Keratinocyte (primary cell): ENCODE data around the gene GNB3. TPM values are rescaled to one million over a fixed set of nuclear protein-coding genes. Genes with fewer than 3 reads are reported as not detected.

Experiments
- DNase-seq: peaks from one replicate; pipeline ENCODE4 v3.0.0-alpha.2; 2011; ENCODE audit warnings: low read depth, missing footprints, low spot score
- FAIRE-seq: peaks from 2 replicates; lab custom pipeline; 2011; peaks lifted over from hg19 to GRCh38; lab: Jason Lieb, UNC
- H2AFZ ChIP-seq: 2 replicates; pipeline ENCODE4 v1.6.0; 2012; ENCODE audit warnings: low read length, control low read depth, inconsistent platforms; ENCODE audit not compliant: control insufficient read depth
- H3K27ac ChIP-seq: 2 replicates; pipeline ENCODE4 v1.5.1; 2011; ENCODE audit warnings: low read length; ENCODE audit not compliant: control insufficient read depth, insufficient read depth
- H3K27me3 ChIP-seq: 3 replicates; pipeline ENCODE4 v1.6.0; 2011; ENCODE audit warnings: low read length; ENCODE audit not compliant: control insufficient read depth, insufficient read depth; ENCODE audit errors: extremely low read depth
- H3K36me3 ChIP-seq, 2 experiments: 2 replicates in 1 of 2; 3 replicates in 1 of 2; pipeline ENCODE4 v1.5.1; 2011; ENCODE audit warnings: low read length in 2 of 2, mild to moderate bottlenecking in 1 of 2; ENCODE audit not compliant: control insufficient read depth in 2 of 2, insufficient read depth in 2 of 2; ENCODE audit errors: extremely low read depth in 1 of 2
- H3K4me1 ChIP-seq: 3 replicates; pipeline ENCODE4 v1.5.1; 2011; ENCODE audit warnings: low read length; ENCODE audit not compliant: control insufficient read depth, insufficient read depth; ENCODE audit errors: extremely low read depth
- H3K4me2 ChIP-seq: 3 replicates; pipeline ENCODE4 v1.6.0; 2011; ENCODE audit warnings: low read depth, low read length; ENCODE audit not compliant: control insufficient read depth, insufficient read depth; ENCODE audit errors: extremely low read depth
- H3K4me3 ChIP-seq, 3 experiments: fragments of 200-600 bp in 1 of 3; sonication (generic) in 1 of 3; 2 replicates in 2 of 3; 3 replicates in 1 of 3; pipeline ENCODE4 v1.5.1; 2011 to 2016; ENCODE audit warnings: low read length in 3 of 3, mild to moderate bottlenecking in 3 of 3, control low read depth in 2 of 3, inconsistent platforms in 1 of 3, low read depth in 1 of 3, mixed read lengths in 1 of 3, mixed run types in 1 of 3, moderate library complexity in 1 of 3; ENCODE audit not compliant: control insufficient read depth in 2 of 3, insufficient read depth in 2 of 3; ENCODE audit errors: extremely low read depth in 1 of 3
- H3K79me2 ChIP-seq: 2 replicates; pipeline ENCODE4 v1.6.0; 2012; ENCODE audit warnings: low read length; ENCODE audit not compliant: control insufficient read depth, insufficient read depth
- H3K9ac ChIP-seq: 3 replicates; pipeline ENCODE4 v1.6.0; 2011; ENCODE audit warnings: low read length; ENCODE audit not compliant: control insufficient read depth, insufficient read depth; ENCODE audit errors: extremely low read depth
- H3K9me1 ChIP-seq: 3 replicates; pipeline ENCODE4 v1.6.0; 2011; ENCODE audit warnings: low read length; ENCODE audit not compliant: control insufficient read depth, insufficient read depth; ENCODE audit errors: extremely low read depth
- H3K9me3 ChIP-seq: 2 replicates; pipeline ENCODE4 v1.5.1; 2012; ENCODE audit warnings: low read depth, low read length; ENCODE audit not compliant: control insufficient read depth
- H4K20me1 ChIP-seq: 3 replicates; pipeline ENCODE4 v1.6.0; 2011; ENCODE audit warnings: low read length; ENCODE audit not compliant: control insufficient read depth, insufficient read depth; ENCODE audit errors: extremely low read depth
- EZH2 ChIP-seq: IDR thresholded peaks from one replicate; pipeline ENCODE4 v1.6.1; 2012; ENCODE audit warnings: inconsistent platforms, mild to moderate bottlenecking, low read length, moderate library complexity
- dilution Hi-C: fragments of 300-500 bp; cut with MboI; formaldehyde crosslinking; loops from one replicate; pipeline ENCODE4 v1.7.0; 2020; ENCODE audit warnings: low sequenced_read_pairs; ENCODE audit not compliant: extremely low pct_ligation_motif_present
- polyA plus RNA-seq, 5 experiments: library from polyadenylated mRNA; depleted of rRNA in 3 of 5; stranded (reverse) in 3 of 5; stranded (forward) in 1 of 5; unstranded in 1 of 5; fragments of >200 nt; gene quantifications; 1 replicate in 1 of 5; 2 replicates in 3 of 5; 3 replicates in 1 of 5; pipeline versions ENCODE4 v1.2.1 to v1.2.3, GENCODE V29; 2011 to 2012; ENCODE audit warnings: missing spikeins in 2 of 5, low read depth in 1 of 5, low replicate concordance in 1 of 5
- TF ChIP-seq, protein P1 (sequence below), 3 experiments: IDR thresholded peaks in 1 of 3; conservative IDR thresholded peaks in 1 of 3; optimal IDR thresholded peaks in 1 of 3; 2 replicates in 2 of 3; 3 replicates in 1 of 3; pipeline versions ENCODE3 to v1.5.1; 2011; ENCODE audit warnings: low read length in 3 of 3, mild to moderate bottlenecking in 3 of 3, moderate library complexity in 2 of 3, control low read depth in 1 of 3, inconsistent platforms in 1 of 3; ENCODE audit not compliant: insufficient read depth in 2 of 3; ENCODE audit errors: extremely low read depth in 1 of 3

The GNB3 gene
- polyA plus RNA-seq, 1 donor (not counting 4 experiments of a cell fraction or from before 2014, with no cell fraction given) = 0.80 TPM

DNA sequence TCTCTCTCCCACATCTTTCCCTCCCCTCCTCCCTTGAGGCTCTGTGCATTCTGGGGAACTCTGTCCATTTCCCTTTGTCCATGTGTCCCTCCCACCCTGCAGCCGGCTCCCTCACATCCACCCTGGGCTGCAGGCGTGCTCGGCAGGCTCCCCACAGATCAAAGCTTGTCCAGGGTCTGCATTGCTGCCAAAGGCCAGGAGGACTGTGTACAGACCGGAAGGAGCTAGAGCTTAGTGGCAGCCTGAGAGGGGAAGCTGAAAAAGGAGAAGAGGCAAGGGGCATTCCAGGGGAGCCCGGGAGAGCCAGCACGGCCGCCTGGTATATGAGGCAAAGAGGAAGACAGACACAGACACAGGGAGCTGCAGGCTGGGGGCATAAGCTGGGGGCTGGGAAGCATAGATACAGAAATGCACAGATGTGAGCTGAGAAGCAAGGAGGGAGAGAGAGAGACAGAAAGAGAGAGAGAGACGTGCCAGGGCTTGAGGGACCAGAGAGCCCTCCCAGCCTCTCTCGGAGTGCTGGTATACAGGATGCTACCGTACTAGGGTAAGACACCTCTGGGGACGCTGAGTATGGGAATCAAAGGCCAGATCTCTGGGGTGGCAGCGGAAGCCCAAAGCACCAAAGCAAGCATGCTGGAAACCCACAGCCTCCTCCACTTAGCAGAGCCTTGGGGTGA lies 48.1 kb upstream of the GNB3 start:
- no peaks in the 10 kb centered on the region for H3K4me1 ChIP-seq
- no peaks in the 10 kb centered on the region for H3K36me3 ChIP-seq
- no peak overlapping the region for H3K27ac ChIP-seq
- H4K20me1 ChIP-seq = no peaks in the 10 kb centered on the region
- no peaks in the 10 kb centered on the region for H3K9me1 ChIP-seq
- FAIRE-seq = no peak
- no peak for TF ChIP-seq EZH2
- TF ChIP-seq, protein P1, sequence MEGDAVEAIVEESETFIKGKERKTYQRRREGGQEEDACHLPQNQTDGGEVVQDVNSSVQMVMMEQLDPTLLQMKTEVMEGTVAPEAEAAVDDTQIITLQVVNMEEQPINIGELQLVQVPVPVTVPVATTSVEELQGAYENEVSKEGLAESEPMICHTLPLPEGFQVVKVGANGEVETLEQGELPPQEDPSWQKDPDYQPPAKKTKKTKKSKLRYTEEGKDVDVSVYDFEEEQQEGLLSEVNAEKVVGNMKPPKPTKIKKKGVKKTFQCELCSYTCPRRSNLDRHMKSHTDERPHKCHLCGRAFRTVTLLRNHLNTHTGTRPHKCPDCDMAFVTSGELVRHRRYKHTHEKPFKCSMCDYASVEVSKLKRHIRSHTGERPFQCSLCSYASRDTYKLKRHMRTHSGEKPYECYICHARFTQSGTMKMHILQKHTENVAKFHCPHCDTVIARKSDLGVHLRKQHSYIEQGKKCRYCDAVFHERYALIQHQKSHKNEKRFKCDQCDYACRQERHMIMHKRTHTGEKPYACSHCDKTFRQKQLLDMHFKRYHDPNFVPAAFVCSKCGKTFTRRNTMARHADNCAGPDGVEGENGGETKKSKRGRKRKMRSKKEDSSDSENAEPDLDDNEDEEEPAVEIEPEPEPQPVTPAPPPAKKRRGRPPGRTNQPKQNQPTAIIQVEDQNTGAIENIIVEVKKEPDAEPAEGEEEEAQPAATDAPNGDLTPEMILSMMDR (optimal IDR thresholded peaks at IDR 0.05 in 1 of 3, IDR thresholded peaks at IDR 0.05 in 1 of 3, conservative IDR thresholded peaks at IDR 0.05 in 1 of 3; ENCODE audit: extremely low read depth in 1 of 3, insufficient read depth in 2 of 3, low read length in 3 of 3) = no peak
- peaks cover 35% of the 10 kb centered on the region for H3K27me3 ChIP-seq
- DNase-seq = no peak
- H2AFZ ChIP-seq = no peak overlapping the region
- H3K4me3 ChIP-seq = no peak overlapping the region
- H3K9me3 ChIP-seq = no peaks in the 10 kb centered on the region
- H3K79me2 ChIP-seq = no peaks in the 10 kb centered on the region
- H3K9ac ChIP-seq = no peak overlapping the region
- no peak overlapping the region for H3K4me2 ChIP-seq
- dilution Hi-C loops = no loop called here

DNA sequence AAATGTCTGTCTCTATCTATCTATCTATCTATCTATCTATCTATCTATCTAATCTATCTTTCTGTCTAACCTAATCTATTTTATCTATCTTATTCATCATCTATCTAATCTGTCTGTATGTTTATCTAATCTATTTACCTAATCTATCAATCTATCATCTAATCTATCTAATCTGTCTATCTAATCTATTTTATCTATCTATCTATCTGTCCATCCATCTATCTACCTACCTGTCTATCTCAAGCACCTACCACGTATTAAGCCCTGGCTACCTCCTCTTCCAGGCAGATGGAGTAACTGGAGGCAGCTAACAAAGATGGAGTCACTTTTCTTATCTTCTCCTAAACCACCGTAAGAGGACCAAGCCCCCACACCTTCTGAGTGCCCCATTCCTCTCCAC lies 45.6 kb upstream of the GNB3 start:
- Histone ChIP-seq H3K27me3 (peaks cover 31% of the 10 kb centered on the region), H2AFZ (no peak overlapping the region), H3K4me3 (no peak overlapping the region), H3K36me3 (no peaks in the 10 kb centered on the region), H4K20me1 (no peaks in the 10 kb centered on the region), H3K4me2 (no peak overlapping the region), H3K79me2 (no peaks in the 10 kb centered on the region), H3K9me1 (no peaks in the 10 kb centered on the region), H3K4me1 (no peaks in the 10 kb centered on the region), H3K9me3 (no peaks in the 10 kb centered on the region), H3K27ac (no peak overlapping the region), H3K9ac (no peak overlapping the region)
- dilution Hi-C loops = no loop called here
- DNase-seq (no peak), FAIRE-seq (no peak)
- TF ChIP-seq EZH2 = no peak
- TF ChIP-seq, protein P1 (optimal IDR thresholded peaks at IDR 0.05 in 1 of 3, IDR thresholded peaks at IDR 0.05 in 1 of 3, conservative IDR thresholded peaks at IDR 0.05 in 1 of 3; ENCODE audit: extremely low read depth in 1 of 3, insufficient read depth in 2 of 3, low read length in 3 of 3) = no peak
